ENCODE measurements around the gene BPI.
"Not testable (repeated sequence)": the region's sequence is repeated elsewhere in the genome, so short reads cannot be mapped to it uniquely, and the experiment has no call there.

The BPI gene

GRCh38 chr20:38339521-38339896 is 35.6 kb downstream of the BPI start:
- not testable (repeated sequence) for DNase-seq

DNA sequence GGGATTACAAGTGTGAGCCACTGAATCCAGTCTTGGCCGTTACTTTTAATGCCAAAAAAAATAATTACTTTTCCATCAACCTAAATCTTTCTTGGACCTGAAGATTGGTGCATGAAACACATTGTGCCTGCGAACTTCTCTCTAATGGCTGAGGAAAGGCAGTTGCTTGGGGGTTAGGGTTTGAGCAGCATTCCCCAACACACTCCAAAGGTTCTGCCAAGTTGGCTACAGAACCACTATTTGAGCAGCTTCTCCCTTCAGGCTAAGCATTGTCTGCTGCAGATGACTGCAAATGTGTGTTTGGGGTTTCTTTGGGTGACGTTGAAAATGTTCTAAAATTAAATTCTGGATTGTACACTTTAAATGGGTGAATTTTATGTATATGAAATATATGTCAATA is 36.0 kb downstream of the BPI start:
- no peak for DNase-seq

- no peak for DNase-seq
Observed at GRCh38 chr20:38340693-38341092, 36.7 kb downstream of the BPI start.

GRCh38 chr20:38342216-38342615 is 38.3 kb downstream of the BPI start:
- DNase-seq, result no peak

DNA sequence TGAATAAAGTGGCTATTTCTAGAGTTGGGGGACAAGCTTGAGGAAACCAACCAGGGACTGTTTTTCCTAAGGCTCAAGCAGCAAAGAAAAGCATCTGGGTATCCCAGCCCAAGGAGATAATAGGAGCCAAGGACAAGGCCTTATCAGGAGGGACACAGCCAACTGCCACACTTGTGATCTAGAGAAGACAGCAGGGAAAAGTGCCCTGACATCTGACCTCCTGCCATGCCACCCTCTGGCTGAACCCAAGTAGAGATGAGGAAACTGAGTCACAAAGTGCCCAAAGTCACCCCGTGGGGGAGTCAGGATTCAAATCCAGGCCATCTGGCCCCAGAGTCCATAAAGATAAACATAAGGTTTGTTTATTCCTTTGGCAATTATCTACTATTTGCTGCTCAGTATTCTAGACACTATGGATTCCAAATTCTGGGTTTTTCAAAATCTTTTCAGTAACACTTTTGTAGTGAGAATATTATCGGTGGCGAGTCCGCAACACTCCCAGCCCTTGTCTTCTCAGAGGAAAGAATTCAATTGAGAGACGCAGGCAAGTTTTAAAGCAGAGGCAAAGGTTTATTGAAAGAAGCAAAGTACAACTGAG is 38.9 kb downstream of the BPI start:
- no peak for DNase-seq

- DNase-seq, result no peak
Observed at GRCh38 chr20:38343311-38344106, 39.6 kb downstream of the BPI start.

GRCh38 chr20:38344107-38344701 is 40.2 kb downstream of the BPI start:
- no peak for DNase-seq

DNA sequence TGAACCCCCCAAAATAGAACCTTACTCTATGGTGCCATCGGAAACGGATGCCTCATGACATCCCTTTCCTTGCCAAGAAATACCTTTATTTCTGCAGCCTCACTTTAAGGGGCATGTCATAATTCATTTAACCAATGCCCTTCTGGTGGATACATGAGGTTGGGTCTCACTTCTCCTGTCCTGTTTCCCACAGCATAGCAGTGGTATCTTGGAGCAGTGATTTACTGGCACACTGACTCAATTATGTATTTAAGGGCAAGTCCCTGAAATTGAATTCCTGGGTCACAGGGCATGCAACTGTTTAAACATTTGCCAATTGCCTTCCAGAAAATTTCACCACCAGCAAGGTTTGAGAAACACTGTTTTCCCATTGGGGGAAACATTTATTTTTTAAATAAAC is 41.7 kb downstream of the BPI start:
- no peak for DNase-seq

DNA sequence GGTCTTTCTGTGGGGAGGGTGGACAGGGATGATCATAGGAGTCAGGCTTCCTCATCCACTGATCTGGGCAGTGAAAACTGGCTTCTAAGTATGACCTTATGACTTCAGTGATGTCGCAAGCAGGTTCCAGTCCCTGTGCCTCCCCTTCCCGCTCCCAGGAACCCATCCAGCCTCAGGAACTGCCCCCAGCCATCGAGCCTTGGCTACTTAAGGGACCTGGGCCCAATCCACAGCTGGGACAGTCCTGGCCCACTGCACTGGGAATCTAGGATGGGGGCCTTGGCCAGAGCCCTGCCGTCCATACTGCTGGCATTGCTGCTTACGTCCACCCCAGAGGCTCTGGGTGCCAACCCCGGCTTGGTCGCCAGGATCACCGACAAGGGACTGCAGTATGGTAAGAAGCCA is 42.3 kb downstream of the BPI start, which contains the start of gene LBP:
TSS of gene LBP (plus strand) at position 236 of the 405 bp plus-strand sequence. CDS start at position 271, 35 bp downstream.
- no peak for DNase-seq

DNA sequence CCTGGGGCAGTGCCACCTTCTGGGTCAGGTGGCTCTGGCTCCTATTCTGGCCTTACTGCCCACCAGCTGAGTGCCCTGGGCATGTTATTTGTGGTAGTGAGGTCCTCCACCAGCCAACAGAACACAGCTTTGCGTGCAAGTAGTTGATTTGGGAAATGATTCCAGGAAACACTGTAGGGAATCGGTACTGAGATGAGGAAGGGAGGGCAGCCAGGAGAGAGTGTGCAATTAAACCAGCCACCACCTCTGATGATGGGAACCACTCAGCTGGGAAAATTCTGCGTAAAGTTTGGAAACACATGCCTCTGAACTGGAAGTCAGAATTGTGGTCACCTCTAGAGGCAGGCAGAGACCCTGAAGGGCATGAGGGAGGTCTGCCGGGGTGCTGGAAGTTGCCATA is 42.8 kb downstream of the BPI start:
- DNase-seq, result no peak

DNA sequence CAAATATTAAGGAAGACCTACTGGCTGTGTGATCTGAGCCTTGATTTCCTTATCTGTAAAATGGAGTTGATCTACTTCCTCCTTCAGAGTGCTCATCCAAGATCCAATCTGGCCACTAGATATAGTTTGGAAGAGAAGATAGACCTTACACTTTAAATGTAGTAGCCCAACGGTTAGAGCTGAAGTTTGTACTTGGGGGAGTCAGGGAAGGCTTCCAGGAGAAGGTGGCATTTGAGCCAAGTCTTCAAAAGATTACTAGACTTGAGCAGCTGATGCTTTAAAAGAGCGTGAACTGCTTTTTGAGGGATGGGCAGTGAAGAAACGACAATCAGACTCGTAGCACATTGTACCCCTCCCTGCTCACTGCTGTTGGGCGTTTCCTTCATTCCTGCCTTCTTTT is 45.9 kb downstream of the BPI start:
- DNase-seq, result no peak

GRCh38 chr20:38350879-38351775 is 47.2 kb downstream of the BPI start:
- DNase-seq, result no peak

GRCh38 chr20:38353316-38353715 is 49.4 kb downstream of the BPI start:
- no peak for DNase-seq

DNA sequence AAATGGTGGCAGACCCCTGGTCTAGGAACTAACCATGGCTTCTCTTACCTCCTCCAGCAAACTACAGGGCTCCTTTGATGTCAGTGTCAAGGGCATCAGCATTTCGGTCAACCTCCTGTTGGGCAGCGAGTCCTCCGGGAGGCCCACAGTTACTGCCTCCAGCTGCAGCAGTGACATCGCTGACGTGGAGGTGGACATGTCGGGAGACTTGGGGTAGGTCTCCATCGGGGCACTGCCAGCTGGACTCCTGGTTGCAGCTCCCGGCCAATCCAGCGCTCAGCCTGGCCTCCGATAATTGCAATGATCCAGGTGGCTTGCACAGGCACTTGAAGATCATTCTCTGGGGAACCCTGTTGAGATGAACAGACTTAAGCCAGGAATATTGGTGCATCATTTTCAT is 50.3 kb downstream of the BPI start:
- no peak for DNase-seq

GRCh38 chr20:38355161-38356012 is 51.4 kb downstream of the BPI start:
- no peak for DNase-seq

- DNase-seq, result no peak
Observed at GRCh38 chr20:38357653-38358207, 53.8 kb downstream of the BPI start.

DNA sequence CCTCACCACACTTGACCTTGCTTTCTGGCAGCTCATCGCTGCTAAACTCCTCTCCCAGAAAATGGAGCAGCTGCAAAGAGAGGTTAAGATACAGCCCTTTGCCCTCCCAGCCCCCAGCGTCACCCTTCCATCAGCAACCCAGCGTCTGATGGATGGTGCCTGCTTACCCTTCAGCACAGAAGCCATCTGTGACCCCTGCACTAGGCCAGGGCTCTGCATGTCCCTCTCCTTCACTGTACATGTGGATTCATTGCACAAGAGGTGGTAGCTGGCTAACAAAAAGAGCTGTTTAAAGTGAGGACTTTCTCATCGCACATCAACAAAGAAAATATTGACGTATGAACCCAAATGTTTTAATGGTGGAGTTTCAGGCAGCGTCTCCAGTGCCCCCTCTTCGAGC is 54.6 kb downstream of the BPI start:
- no peak for DNase-seq

DNA sequence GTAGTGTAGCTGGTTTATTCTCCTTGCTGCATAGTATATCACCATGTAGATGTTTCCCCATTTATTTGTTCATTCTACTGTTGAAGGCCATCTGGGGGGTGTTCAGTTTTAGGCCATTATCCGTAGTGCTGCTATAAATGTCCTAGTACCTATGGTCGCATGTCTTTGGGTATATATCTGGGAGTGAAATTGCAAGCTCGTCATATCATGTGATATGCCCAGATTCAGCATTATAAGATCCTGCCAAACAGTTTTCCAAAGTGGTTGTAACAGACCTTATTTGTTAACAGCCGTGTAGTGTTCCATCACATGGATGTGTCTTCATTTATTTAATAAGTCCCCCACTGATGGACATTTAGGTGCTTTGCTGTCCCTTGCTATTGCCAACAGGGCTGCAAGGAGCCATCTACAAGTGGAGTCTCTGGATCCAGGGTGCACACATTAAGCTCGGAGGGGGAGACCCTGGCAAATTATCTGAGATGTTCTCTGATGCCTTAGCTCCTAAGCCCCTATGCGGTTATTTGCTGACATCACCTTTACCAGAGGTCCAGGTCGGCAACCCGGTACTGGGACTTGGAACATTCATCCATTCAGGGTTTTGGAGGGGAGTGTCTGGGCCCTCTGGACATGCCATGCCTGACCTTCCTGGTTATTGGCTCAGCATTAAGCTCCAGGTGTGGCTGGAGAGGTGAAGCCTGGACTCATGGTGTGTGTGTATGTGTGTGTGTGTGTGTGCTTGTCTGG is 59.2 kb downstream of the BPI start:
- no peak for DNase-seq

GRCh38 chr20:38369389-38369788 is 65.4 kb downstream of the BPI start:
- DNase-seq, result no peak

GRCh38 chr20:38372806-38373205 is 68.8 kb downstream of the BPI start:
- DNase-seq, result no peak

All from T-helper 1 cell (primary cell).